GM12801 (cell line): ENCODE measurements around the gene WDR88.

Source experiments
- CTCF ChIP-seq: IDR thresholded peaks from one replicate; pipeline ENCODE4 v1.5.1; 2011; ENCODE audit warnings: control low read depth; ENCODE audit not compliant: insufficient read length; ENCODE audit errors: extremely low read depth

The WDR88 gene

GRCh38 chr19:33208371-33208895 is 76.5 kb downstream of the WDR88 start:
- TF ChIP-seq CTCF, result no peak

- TF ChIP-seq CTCF, result no peak
These were observed 77.3 kb downstream of the WDR88 start for GRCh38 chr19:33208904-33209849.

- no peak for TF ChIP-seq CTCF
These were observed 78.5 kb downstream of the WDR88 start for GRCh38 chr19:33210266-33210940.

GRCh38 chr19:33211794-33212435 is 80.0 kb downstream of the WDR88 start:
- TF ChIP-seq CTCF, result no peak

- no peak for TF ChIP-seq CTCF
These were observed 80.7 kb downstream of the WDR88 start for GRCh38 chr19:33212436-33213172.

GRCh38 chr19:33214596-33214995 is 82.7 kb downstream of the WDR88 start:
- no peak for TF ChIP-seq CTCF
